Measurements from ENCODE around the gene GRID2. TPM values are rescaled to one million over a fixed set of nuclear protein-coding genes. Genes with fewer than 3 reads are reported as not detected.

Gene GRID2
- total and polyA plus RNA-seq, 8 donors = 0.14 to 0.36 (median 0.22) TPM

DNA sequence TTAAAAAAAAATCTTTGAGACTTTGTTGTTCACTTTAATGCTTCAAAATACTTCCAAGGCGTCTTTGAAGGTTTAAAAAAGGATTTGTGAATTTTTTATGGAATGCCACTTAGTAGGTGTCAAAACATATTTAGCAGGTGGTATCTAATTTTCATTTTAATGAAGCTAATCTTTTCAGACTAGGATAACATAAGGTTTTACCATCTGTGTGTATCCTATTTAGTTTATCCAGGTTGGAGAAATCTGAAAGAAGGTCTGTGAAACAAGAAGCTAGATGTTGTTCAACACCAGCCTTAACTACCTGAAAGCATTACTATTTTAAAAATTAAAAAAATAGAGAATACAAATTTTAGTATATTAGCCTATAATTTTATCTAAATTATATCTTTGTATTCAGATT is 193.4 kb downstream of the GRID2 start:
- no peaks in the 10 kb centered on the region for H3K36me3 ChIP-seq
- ATAC-seq = no peak

GRCh38 chr4:92501456-92501855 is 197.7 kb downstream of the GRID2 start:
- no peak overlapping the region for H3K4me3 ChIP-seq
- TF ChIP-seq CTCF (IDR thresholded peaks at IDR 0.05) = no peak
- no peaks in the 10 kb centered on the region for H3K27me3 ChIP-seq
- H3K27ac ChIP-seq = no peak overlapping the region
- ATAC-seq (no peak), DNase-seq (no peak)
- no peaks in the 10 kb centered on the region for H3K9me3 ChIP-seq
- H3K36me3 ChIP-seq = no peaks in the 10 kb centered on the region
- intact Hi-C loops (cut with DNase I) = no loop called here
- no peaks in the 10 kb centered on the region for H3K4me1 ChIP-seq

More for the DNA sequence above, 193.4 kb downstream of the GRID2 start:
- no peaks in the 10 kb centered on the region for H3K27me3 ChIP-seq
- intact Hi-C loops (cut with DNase I) = no loop called here
- H3K4me1 ChIP-seq = no peaks in the 10 kb centered on the region
- DNase-seq = no peak
- no peaks in the 10 kb centered on the region for H3K9me3 ChIP-seq
- H3K4me3 ChIP-seq = no peak overlapping the region
- no peak overlapping the region for H3K27ac ChIP-seq
- no peak for TF ChIP-seq CTCF (IDR thresholded peaks at IDR 0.05)

GRCh38 chr4:92506933-92507332 is 203.2 kb downstream of the GRID2 start:
- Histone ChIP-seq H3K36me3 (no peaks in the 10 kb centered on the region), H3K27me3 (no peaks in the 10 kb centered on the region), H3K4me1 (no peaks in the 10 kb centered on the region), H3K9me3 (no peaks in the 10 kb centered on the region), H3K4me3 (no peak overlapping the region), H3K27ac (no peak overlapping the region)
- ATAC-seq (no peak), DNase-seq (no peak)
- no peak for TF ChIP-seq CTCF (IDR thresholded peaks at IDR 0.05)
- intact Hi-C loops (cut with DNase I) = no loop called here

DNA sequence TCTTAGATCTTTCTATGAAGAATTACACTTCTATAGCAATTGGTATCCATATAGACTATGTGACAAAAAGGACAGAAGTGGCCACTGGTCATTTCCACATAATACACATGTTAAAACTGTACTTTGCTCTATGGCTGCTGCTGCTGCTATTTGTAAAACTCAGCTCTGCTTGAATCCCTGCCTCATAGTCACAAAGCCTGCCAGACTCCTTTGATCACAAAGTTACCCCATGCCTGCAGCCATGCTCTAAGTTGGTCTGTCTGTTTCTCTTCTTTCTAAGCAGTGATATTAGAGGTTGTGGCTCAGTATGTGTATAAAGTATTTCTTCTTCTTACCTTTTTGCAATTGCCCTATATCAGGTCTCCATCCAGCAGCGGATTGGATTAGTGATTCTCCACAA is 210.9 kb downstream of the GRID2 start:
- Histone ChIP-seq H3K27ac (no peak overlapping the region), H3K27me3 (no peaks in the 10 kb centered on the region), H3K36me3 (no peaks in the 10 kb centered on the region), H3K4me1 (no peaks in the 10 kb centered on the region), H3K4me3 (no peak overlapping the region), H3K9me3 (no peaks in the 10 kb centered on the region)
- intact Hi-C loops (cut with DNase I) = no loop called here
- DNase-seq (no peak), ATAC-seq (no peak)
- TF ChIP-seq CTCF (IDR thresholded peaks at IDR 0.05) = no peak

DNA sequence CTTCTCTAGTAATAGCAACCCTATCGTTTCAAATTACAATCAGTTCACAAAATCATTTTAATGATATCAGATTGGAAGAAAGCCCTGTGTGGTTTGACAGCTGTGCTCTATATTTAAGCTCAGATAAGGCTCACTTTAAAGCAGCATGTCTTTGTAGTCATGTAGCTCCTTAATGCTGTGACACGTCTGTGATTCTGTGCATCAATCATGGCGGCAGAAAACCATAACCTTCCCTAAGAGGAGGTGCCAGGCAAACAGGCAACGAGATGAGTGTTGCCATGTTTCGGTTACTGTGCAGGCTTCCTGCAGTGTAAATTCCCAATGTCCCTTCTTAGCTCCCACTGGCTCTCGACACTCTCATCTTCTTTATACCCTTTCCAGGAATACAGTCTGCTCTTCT is 212.7 kb downstream of the GRID2 start:
- Histone ChIP-seq H3K27ac (no peak overlapping the region), H3K4me1 (no peaks in the 10 kb centered on the region), H3K27me3 (no peaks in the 10 kb centered on the region), H3K36me3 (no peaks in the 10 kb centered on the region), H3K4me3 (no peak overlapping the region), H3K9me3 (no peaks in the 10 kb centered on the region)
- no peak for TF ChIP-seq CTCF (IDR thresholded peaks at IDR 0.05)
- no peak for ATAC-seq
- DNase-seq = no peak
- intact Hi-C loops (cut with DNase I) = no loop called here

All from left lung (tissue), 10 donors.